WTC11 (cell line): ENCODE measurements around the gene MEPCE. TPM values are rescaled to one million over a fixed set of nuclear protein-coding genes. Genes with fewer than 3 reads are reported as not detected.

Source experiments
- ATAC-seq: fragments of 200-7000 bp; cut with Tn5 transposase; 2 replicates; pipeline ENCODE4 v1.10.0; 2021; ENCODE audit warnings: mild to moderate bottlenecking, moderate library complexity
- CTCF ChIA-PET: fragments of 300-600 bp; sonication (Branson Sonifier 250); formaldehyde crosslinking; loops from one replicate; lab custom pipeline; 2021; ENCODE audit warnings: antibody characterized with exemption; lab: Charles Lee
- POLR2A ChIA-PET: fragments of 350-600 bp; sonication (Branson Sonifier 250); formaldehyde crosslinking; loops from one replicate; lab custom pipeline; 2021; ENCODE audit warnings: antibody characterized with exemption; lab: Charles Lee
- DNase-seq: peaks from one replicate; pipeline ENCODE4 v3.0.0; 2021; ENCODE audit warnings: low spot score
- H3K27ac Mint-ChIP-seq: 2 replicates; pipeline ENCODE4 v1.8.0; 2021; ENCODE audit warnings: mixed read lengths
- H3K27me3 Mint-ChIP-seq: 2 replicates; pipeline ENCODE4 v1.8.0; 2021; ENCODE audit warnings: low read depth, mild to moderate bottlenecking, moderate library complexity, mixed read lengths
- H3K36me3 Mint-ChIP-seq: 2 replicates; pipeline ENCODE4 v1.8.0; 2021; ENCODE audit warnings: mixed read lengths
- H3K4me1 Mint-ChIP-seq: 2 replicates; pipeline ENCODE4 v1.8.0; 2022; ENCODE audit warnings: mixed read lengths
- H3K4me3 Mint-ChIP-seq: 2 replicates; pipeline ENCODE4 v1.8.0; 2021; ENCODE audit warnings: mild to moderate bottlenecking, moderate library complexity, mixed read lengths
- H3K9me3 Mint-ChIP-seq: 2 replicates; pipeline ENCODE4 v1.8.0; 2021; ENCODE audit warnings: mixed read lengths
- E2F4 ChIP-seq: sonication (generic); formaldehyde crosslinking; IDR thresholded peaks from 2 replicates; pipeline ENCODE4 v1.8.1; 2022; ENCODE audit warnings: low read depth, mild to moderate bottlenecking, moderate library complexity, missing genetic modification reagents, borderline replicate concordance
- ESRRA ChIP-seq: sonication (generic); formaldehyde crosslinking; IDR thresholded peaks from 2 replicates; pipeline ENCODE4 v1.8.1; 2022; ENCODE audit warnings: mild to moderate bottlenecking, missing genetic modification reagents, borderline replicate concordance
- FOXJ3 ChIP-seq: sonication (generic); formaldehyde crosslinking; IDR thresholded peaks from 2 replicates; pipeline ENCODE4 v1.9.0; 2021; ENCODE audit warnings: missing genetic modification reagents, mild to moderate bottlenecking, borderline replicate concordance
- GABPB1 ChIP-seq: sonication (generic); formaldehyde crosslinking; IDR thresholded peaks from 2 replicates; pipeline ENCODE4 v1.8.1; 2023; ENCODE audit warnings: mild to moderate bottlenecking, missing genetic modification reagents
- GTF2I ChIP-seq: fragments of 250-450 bp; sonication (Bioruptor Pico); conservative IDR thresholded peaks from 2 replicates; pipeline ENCODE4 v1.4.0; 2021; ENCODE audit warnings: mild to moderate bottlenecking
- HMGA2 ChIP-seq: fragments of 250-450 bp; sonication (Bioruptor Pico); IDR thresholded peaks from 2 replicates; pipeline ENCODE4 v1.4.0; 2021; ENCODE audit warnings: mild to moderate bottlenecking, moderate library complexity
- HMGXB4 ChIP-seq: sonication (generic); formaldehyde crosslinking; IDR thresholded peaks from 2 replicates; pipeline ENCODE4 v1.8.1; 2023; ENCODE audit warnings: mild to moderate bottlenecking, moderate library complexity, missing genetic modification reagents
- MYBL2 ChIP-seq: sonication (generic); formaldehyde crosslinking; IDR thresholded peaks from 2 replicates; pipeline ENCODE4 v1.8.1; 2023; ENCODE audit warnings: mild to moderate bottlenecking, moderate library complexity, missing genetic modification reagents
- NR3C1 ChIP-seq: sonication (generic); formaldehyde crosslinking; conservative IDR thresholded peaks from 2 replicates; pipeline ENCODE4 v1.8.1; 2023; ENCODE audit warnings: low read depth, mild to moderate bottlenecking, missing genetic modification reagents
- PREB ChIP-seq: sonication (generic); formaldehyde crosslinking; IDR thresholded peaks from 2 replicates; pipeline ENCODE4 v1.8.1; 2022; ENCODE audit warnings: mild to moderate bottlenecking, missing genetic modification reagents, moderate library complexity, borderline replicate concordance
- PRRX2 ChIP-seq: fragments of 250-450 bp; sonication (Bioruptor Pico); IDR thresholded peaks from 2 replicates; pipeline ENCODE4 v1.8.0; 2021; ENCODE audit warnings: mild to moderate bottlenecking
- RELA ChIP-seq: sonication (generic); formaldehyde crosslinking; IDR thresholded peaks from 2 replicates; pipeline ENCODE4 v1.8.1; 2022; ENCODE audit warnings: missing genetic modification reagents, mild to moderate bottlenecking, borderline replicate concordance
- SMAD4 ChIP-seq: sonication (generic); formaldehyde crosslinking; IDR thresholded peaks from 2 replicates; pipeline ENCODE4 v1.8.0; 2022; ENCODE audit warnings: mild to moderate bottlenecking, missing genetic modification reagents
- TEAD4 ChIP-seq: sonication (generic); formaldehyde crosslinking; IDR thresholded peaks from 2 replicates; pipeline ENCODE4 v1.8.0; 2022; ENCODE audit warnings: mild to moderate bottlenecking, missing genetic modification reagents
- USF2 ChIP-seq: sonication (generic); formaldehyde crosslinking; IDR thresholded peaks from 2 replicates; pipeline ENCODE4 v1.8.1; 2023; ENCODE audit warnings: mild to moderate bottlenecking, missing genetic modification reagents, moderate library complexity
- ZMAT4 ChIP-seq: fragments of 250-450 bp; sonication (Bioruptor Pico); IDR thresholded peaks from 2 replicates; pipeline ENCODE4 v1.9.0; 2021; ENCODE audit warnings: mild to moderate bottlenecking
- ZNF138 ChIP-seq: sonication (generic); formaldehyde crosslinking; conservative IDR thresholded peaks from 2 replicates; pipeline ENCODE4 v1.8.1; 2022; ENCODE audit warnings: mild to moderate bottlenecking, moderate library complexity, missing genetic modification reagents
- ZNF425 ChIP-seq: fragments of 250-450 bp; sonication (Bioruptor Pico); conservative IDR thresholded peaks from 2 replicates; pipeline ENCODE4 v1.9.0; 2021; ENCODE audit warnings: mild to moderate bottlenecking
- ZNF512 ChIP-seq: sonication (generic); formaldehyde crosslinking; IDR thresholded peaks from 2 replicates; pipeline ENCODE4 v1.8.1; 2022; ENCODE audit warnings: missing genetic modification reagents, borderline replicate concordance
- total RNA-seq: library from RNA; stranded (reverse); gene quantifications from 3 replicates; pipeline ENCODE4 v1.2.3, GENCODE V29; 2021

The MEPCE gene
- total RNA-seq, 1 experiment from 2014 or later, result 41.9 TPM

- Mint-ChIP-seq H3K4me1 (peaks cover 23% of the 10 kb centered on the region), H3K9me3 (no peaks in the 10 kb centered on the region), H3K36me3 (no peaks in the 10 kb centered on the region), H3K27me3 (no peaks in the 10 kb centered on the region)
- no peak for ATAC-seq
- no peak for DNase-seq
- POLR2A ChIA-PET, result interaction anchor here (0.5 kb wide), 1 partner anchor 259 kb away, joined by 3 read pairs; no protein-coding TSS in a partner anchor
- no peak for TF ChIP-seq HMGA2
- TF ChIP-seq PREB (CRISPR knock-in tag), result no peak
- no peak for TF ChIP-seq PRRX2 (CRISPR knock-in tag)
- TF ChIP-seq ESRRA (CRISPR knock-in tag), result no peak
- TF ChIP-seq ZNF512 (CRISPR knock-in tag), result no peak
- TF ChIP-seq GTF2I, result no peak
- TF ChIP-seq FOXJ3, result no peak
- no peak for TF ChIP-seq NR3C1 (CRISPR knock-in tag)
- no peak for TF ChIP-seq E2F4
- TF ChIP-seq SMAD4 (CRISPR knock-in tag), result no peak
- no peak for TF ChIP-seq USF2 (CRISPR knock-in tag)
- TF ChIP-seq ZNF425, result no peak
- no peak for TF ChIP-seq ZNF138 (CRISPR knock-in tag)
- no peak for TF ChIP-seq HMGXB4 (CRISPR knock-in tag)
- no peak for TF ChIP-seq GABPB1
- TF ChIP-seq MYBL2, result no peak
- no peak for TF ChIP-seq RELA (CRISPR knock-in tag)
- no peak for TF ChIP-seq TEAD4 (CRISPR knock-in tag)
- TF ChIP-seq ZMAT4 (CRISPR knock-in tag), result no peak
- TF ChIP-seq, all 79 proteins: peak for 0
- Mint-ChIP-seq H3K4me3 (peak overlapping the region; percentile 1; the same call in 1 of the 2 replicates), H3K27ac (no peak overlapping the region)
- CTCF ChIA-PET, result interaction anchor here (0.8 to 2.7 kb wide), 6 partner anchors 10 to 250 kb away, joined by 3 to 22 read pairs (median 4); partner anchors contain the start of gene AGFG2
These were observed 45.9 kb downstream of the MEPCE start for GRCh38 chr7:100475549-100475948.
